ENCODE results near the gene JMJD1C. TPM values are rescaled to one million over a fixed set of nuclear protein-coding genes. Genes with fewer than 3 reads are reported as not detected.
A peak's percentile ranks its signal among the peaks of the same experiment; 100 is the strongest.

Gene JMJD1C
- total and polyA plus RNA-seq, 3 donors from 2014 or later, result 29.7 to 111 (median 94.6) TPM

DNA sequence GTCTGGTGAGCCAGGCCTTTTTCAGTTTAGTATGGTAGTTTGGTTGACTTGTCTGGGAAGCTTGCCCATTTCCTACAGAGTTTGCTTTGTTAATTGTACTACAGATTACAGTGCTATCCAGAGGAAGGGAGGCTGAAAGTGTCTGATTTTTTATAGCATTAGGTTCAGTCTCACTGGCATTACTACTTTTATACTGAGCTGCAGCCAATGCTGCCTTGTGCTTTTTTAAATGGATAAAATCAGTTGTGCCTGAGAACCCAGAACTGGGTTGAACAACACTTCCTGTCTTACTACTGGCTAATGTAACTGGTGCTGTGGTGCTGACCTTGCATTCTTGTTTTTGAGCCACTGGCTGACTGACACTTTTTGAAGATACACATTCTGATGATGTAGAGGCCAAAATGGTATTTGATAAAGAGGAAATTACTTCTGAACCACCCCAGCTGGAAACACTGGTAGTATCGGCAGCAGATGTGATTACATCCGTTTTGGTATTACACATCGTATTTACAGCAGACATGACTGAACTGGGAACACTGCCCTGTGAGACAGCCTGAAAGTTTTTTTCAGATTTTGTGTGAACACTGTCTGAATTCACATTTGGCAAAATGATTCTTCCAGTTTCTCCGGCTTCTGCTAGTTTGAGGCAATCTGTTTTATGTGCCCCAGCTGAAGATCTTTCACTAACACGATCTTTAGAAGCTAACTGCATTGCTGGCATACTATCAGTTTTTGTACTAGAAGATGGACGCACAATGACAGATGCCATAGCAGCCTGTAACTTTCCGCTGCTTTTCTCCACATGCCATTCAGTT lies 258.6 kb downstream of the JMJD1C start:
- DNase-seq, result peak; percentile 54
- peaks cover under 1% of the 10 kb centered on the region for H3K36me3 ChIP-seq (ENCODE audit: low read depth, missing control alignments)
- TF ChIP-seq, protein P1, sequence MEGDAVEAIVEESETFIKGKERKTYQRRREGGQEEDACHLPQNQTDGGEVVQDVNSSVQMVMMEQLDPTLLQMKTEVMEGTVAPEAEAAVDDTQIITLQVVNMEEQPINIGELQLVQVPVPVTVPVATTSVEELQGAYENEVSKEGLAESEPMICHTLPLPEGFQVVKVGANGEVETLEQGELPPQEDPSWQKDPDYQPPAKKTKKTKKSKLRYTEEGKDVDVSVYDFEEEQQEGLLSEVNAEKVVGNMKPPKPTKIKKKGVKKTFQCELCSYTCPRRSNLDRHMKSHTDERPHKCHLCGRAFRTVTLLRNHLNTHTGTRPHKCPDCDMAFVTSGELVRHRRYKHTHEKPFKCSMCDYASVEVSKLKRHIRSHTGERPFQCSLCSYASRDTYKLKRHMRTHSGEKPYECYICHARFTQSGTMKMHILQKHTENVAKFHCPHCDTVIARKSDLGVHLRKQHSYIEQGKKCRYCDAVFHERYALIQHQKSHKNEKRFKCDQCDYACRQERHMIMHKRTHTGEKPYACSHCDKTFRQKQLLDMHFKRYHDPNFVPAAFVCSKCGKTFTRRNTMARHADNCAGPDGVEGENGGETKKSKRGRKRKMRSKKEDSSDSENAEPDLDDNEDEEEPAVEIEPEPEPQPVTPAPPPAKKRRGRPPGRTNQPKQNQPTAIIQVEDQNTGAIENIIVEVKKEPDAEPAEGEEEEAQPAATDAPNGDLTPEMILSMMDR (IDR thresholded peaks at IDR 0.05), result no peak
- no peak for TF ChIP-seq POLR2A (IDR thresholded peaks at IDR 0.05)
- no peaks in the 10 kb centered on the region for H3K27me3 ChIP-seq
- no peaks in the 10 kb centered on the region for H3K9me3 ChIP-seq
- H3K27ac ChIP-seq, result peak overlapping the region; percentile 21 to 71
- H3K4me3 ChIP-seq, result no peak overlapping the region
- intact Hi-C loops (cut with DNase I; ENCODE audit: low total_unique reads), result no loop called here
- 20 to 39% methylated on average over 7 of the region's 7 CpGs for WGBS, 2 donors
- peaks cover 27% of the 10 kb centered on the region for H3K4me1 ChIP-seq

DNA sequence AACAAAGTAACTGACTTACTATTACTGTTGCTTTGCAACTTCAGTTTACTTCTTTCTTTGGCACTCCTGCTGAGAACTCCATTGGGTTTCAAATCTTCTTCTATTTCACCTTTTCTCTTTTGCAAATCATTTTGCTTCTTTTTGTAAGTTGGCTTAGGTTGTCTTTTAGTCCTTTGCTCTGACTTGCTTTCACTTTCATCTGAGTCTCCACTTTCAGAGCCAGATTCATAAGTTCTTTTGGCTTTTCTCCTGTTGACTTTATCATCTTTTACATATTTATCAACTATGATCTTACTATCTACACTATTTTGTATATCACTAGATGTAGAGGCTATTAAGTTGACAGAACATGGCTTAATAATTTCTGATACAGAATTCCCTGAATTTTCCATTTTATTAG lies 259.2 kb downstream of the JMJD1C start:
- intact Hi-C loops (cut with DNase I; ENCODE audit: low total_unique reads), result no loop called here
- no peaks in the 10 kb centered on the region for H3K27me3 ChIP-seq
- H3K36me3 ChIP-seq (ENCODE audit: low read depth, missing control alignments), result no peaks in the 10 kb centered on the region
- no peak for DNase-seq
- H3K4me3 ChIP-seq, result no peak overlapping the region
- TF ChIP-seq, protein P1 (IDR thresholded peaks at IDR 0.05), result no peak
- TF ChIP-seq POLR2A (IDR thresholded peaks at IDR 0.05), result no peak
- H3K27ac ChIP-seq, result peak overlapping the region in 1 of 2 donors; percentile 71
- H3K4me1 ChIP-seq, result peaks cover 27% of the 10 kb centered on the region
- no peaks in the 10 kb centered on the region for H3K9me3 ChIP-seq

- H3K36me3 ChIP-seq (ENCODE audit: low read depth, missing control alignments), result no peaks in the 10 kb centered on the region
- WGBS, 2 donors, result 89 to 93% methylated on average over 4 of the region's 4 CpGs
- intact Hi-C loops (cut with DNase I; ENCODE audit: low total_unique reads), result no loop called here
- H3K4me1 ChIP-seq, result peaks cover 24% of the 10 kb centered on the region
- H3K27ac ChIP-seq, result no peak overlapping the region
- H3K27me3 ChIP-seq, result no peaks in the 10 kb centered on the region
- H3K9me3 ChIP-seq, result no peaks in the 10 kb centered on the region
- no peak for DNase-seq
- H3K4me3 ChIP-seq, result no peak overlapping the region
- TF ChIP-seq, protein P1 (IDR thresholded peaks at IDR 0.05), result no peak
- no peak for TF ChIP-seq POLR2A (IDR thresholded peaks at IDR 0.05)
Observed at GRCh38 chr10:63205421-63205820, 260.4 kb downstream of the JMJD1C start.

- no peak overlapping the region for H3K27ac ChIP-seq
- H3K9me3 ChIP-seq, result no peaks in the 10 kb centered on the region
- DNase-seq, result no peak
- intact Hi-C loops (cut with DNase I; ENCODE audit: low total_unique reads), result no loop called here
- no peaks in the 10 kb centered on the region for H3K27me3 ChIP-seq
- H3K4me3 ChIP-seq, result no peak overlapping the region
- no peaks in the 10 kb centered on the region for H3K36me3 ChIP-seq (ENCODE audit: low read depth, missing control alignments)
- H3K4me1 ChIP-seq, result peaks cover 25% of the 10 kb centered on the region
- TF ChIP-seq POLR2A (IDR thresholded peaks at IDR 0.05), result no peak
- TF ChIP-seq, protein P1 (IDR thresholded peaks at IDR 0.05), result no peak
- 75 to 76% methylated on average over 4 of the region's 4 CpGs for WGBS, 2 donors
Observed at GRCh38 chr10:63204667-63205391, 260.9 kb downstream of the JMJD1C start.
